ENCODE data around the gene AMN1.

The AMN1 gene

DNA sequence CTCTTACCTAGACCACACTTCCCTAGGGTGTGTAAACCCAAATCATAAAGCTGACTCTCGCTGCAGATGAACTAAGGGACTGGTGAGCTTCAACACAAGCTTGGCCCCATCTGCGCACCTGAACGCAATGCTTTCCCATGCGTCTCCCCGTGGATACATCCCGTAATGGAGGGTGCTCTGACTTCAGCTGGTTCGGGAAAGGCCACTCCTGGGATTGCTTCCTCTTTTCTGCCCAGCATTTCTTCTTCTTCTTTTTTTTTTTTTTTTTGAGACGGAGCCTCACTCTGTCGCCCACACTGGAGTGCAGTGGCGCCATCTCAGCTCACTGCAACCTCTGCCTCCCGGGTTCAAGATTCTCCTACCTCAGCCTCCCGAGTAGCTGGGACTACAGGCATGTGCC lies 97.0 kb downstream of the AMN1 start:
- no peak for DNase-seq

- DNase-seq: no peak
Measured at GRCh38 chr12:31631023-31631724, 97.6 kb downstream of the AMN1 start.

DNA sequence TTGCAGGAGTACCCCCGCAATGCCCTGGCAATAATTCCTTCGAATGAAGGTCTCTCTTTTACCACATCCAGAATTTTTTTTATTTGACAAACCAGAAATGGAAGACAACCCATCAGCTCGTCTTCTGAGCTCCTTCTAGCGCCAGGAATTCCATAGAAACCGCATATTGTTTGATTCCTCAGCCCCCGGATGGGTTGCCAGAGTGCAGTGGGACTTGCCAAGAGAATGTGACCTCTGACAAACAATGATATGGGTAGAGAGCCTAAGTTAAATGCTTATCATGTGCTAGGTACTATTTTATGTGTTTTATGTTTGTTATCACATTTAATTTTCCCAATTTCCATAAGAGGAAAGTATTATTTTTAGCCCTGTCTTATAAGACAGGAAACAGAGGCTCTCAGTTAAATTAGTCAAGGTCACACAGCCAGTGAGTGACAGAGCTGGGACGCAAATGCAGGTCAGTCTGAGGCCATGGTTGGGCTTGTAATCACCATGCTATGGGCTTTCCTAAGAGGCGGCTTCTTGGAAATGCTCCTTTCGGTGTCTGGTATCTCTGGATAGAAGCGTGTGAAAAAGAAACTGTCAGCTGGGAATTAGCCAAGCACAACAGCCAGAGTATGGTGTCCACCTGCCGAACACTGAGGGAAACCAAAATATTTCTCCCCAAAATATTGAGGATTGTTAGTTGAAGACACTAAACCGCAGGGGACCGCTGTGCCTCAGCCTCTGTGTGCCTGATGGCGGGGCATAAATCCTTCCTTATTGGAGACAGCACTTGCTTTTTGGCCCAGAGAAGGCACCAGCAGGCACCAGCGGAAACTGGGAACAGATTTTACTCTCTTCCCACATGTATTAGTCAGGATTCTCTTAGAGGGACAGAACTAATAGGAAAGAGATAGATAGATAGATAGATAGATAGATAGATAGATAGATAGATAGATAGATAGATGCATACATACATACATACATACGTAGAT lies 98.8 kb downstream of the AMN1 start:
- DNase-seq: no peak

DNA sequence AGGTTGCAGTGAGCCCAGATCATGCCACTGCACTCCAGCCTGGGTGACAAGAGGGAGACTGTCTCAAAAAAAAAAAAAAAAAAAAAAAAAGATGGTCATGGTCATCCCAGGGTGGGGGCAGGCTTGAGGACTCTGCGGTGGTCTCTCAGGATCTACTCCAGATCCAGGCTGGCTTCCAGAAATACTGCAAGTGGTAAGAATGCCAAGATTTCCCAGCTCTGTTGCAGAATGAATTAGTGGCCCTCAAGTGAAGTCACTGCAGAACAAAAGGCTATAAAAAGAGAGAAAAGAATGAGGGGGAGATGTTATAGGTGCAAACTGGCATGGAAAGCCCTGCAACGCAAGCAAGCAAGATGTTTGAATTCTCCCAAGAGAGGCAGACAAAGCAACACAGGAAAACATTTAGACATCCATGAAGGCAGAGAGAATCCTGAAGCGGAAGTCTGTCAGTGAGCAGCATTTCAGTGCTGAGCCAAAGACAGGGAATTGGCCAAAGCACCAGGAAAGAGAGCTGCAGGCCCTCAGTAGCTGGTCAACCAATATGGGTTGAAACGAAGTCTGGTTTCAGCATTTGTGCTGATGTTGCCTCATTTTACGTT lies 101.3 kb downstream of the AMN1 start:
- DNase-seq: no peak

DNA sequence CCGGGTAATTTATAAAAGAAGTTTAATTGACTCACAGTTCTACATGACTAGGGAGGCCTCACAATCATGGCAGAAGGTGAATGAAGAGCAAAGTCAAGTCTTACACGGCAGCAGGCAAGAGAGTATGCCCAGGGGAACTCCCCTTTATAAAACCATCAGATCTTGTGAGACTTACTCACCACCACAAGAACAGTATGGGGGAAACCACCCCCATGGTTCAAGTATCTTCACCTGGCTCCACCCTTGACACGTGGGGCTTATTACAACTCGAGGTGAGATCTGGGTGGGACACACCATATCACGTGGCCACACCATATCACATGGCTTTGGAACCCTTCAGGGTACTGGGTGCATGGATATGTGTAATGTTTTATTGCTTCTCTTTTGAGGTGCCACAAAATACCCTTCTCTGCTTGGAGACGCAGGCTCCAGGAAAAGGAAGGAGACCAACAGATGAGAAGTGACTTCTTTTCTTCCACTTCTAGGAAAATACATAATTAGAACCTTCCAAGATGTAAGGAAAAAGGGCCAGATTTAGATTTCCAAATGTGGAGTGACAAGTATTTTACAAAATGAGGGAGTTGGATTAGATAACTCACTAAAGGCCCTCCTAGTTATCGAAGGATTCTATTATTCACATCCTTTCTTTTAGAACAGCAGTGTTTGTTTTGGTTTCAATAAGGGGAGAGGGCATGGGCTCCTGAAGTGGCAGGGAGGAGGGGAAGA lies 102.4 kb downstream of the AMN1 start:
- no peak for DNase-seq

DNA sequence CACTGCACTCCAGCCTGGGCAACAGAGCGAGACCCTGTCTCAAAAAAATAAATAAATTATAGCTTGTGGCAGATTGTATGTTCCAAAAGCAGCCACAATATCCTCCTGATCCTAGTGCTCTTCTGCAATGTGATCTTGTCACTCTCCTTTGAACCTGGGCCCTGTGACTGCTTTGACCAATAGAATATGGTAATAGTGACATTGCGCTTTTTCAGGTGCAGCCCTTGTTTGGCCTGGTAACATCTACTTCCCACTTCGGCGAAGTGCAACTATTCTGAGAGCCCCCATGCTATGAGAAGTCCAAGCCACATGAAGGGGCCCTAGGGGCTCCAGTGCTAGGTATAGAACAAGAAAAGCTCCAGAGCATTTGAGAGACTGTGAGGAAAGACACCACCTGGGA lies 106.8 kb downstream of the AMN1 start:
- DNase-seq: no peak
